A549 treated with CpdA at 1 μM for 4 hours (cell line): ENCODE results near the gene OR6P1. TPM values are rescaled to one million over a fixed set of nuclear protein-coding genes. Genes with fewer than 3 reads are reported as not detected.

ENCODE experiments used
- total RNA-seq: library from RNA; stranded (reverse); fragments of 200-300 nt; extraction: Qiagen RNA extraction; gene quantifications from 5 replicates; pipeline ENCODE4 v1.2.3, GENCODE V29; 2022; ENCODE audit warnings: low read depth

The OR6P1 gene, protein sequence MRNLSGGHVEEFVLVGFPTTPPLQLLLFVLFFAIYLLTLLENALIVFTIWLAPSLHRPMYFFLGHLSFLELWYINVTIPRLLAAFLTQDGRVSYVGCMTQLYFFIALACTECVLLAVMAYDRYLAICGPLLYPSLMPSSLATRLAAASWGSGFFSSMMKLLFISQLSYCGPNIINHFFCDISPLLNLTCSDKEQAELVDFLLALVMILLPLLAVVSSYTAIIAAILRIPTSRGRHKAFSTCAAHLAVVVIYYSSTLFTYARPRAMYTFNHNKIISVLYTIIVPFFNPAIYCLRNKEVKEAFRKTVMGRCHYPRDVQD
- total RNA-seq: not detected in 5 replicates

DNA sequence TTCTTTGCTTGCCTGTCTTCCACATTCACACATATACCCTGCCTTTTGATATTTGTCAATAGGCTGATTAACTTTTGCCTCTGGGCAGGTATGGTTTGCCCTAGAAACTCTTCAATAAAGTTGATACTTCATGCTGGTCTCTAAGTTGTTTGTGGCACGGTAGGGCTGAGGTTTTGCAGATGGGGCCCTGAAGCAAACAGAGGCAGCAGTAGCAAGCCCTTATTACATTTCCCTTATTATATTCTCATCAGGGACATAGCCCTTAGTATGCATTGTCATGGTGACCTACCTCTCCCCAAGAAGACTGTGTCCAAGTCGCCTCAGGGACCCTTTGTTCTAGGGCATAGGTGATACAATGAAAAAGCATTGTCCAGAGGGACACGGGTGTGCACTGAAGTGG is at the start of gene OR6P1:
Gene OR6P1, minus strand, starts transcription at position 101 of the 400 bp plus-strand sequence. CDS start 6,976 bp downstream, outside the sequence.

DNA sequence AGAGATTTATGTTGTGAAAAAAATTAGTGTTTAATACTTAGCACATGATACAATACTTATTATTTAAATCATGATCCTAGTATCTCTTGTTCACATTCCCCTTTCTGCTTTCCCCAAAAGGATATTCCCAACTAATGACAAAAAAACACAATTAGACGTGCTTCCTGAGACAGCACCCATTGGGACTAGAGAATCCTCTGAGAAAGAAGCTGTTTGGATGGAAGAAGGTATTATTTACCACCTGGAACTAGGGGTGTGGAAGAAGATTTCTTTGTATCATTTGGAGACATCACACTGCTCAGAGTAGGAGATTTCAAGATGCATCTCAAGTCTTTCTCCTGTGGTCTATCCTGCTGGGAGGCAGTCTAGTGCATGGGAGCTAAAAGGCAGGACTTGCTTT is 34.6 kb upstream of the OR6P1 start, which contains the start of gene OR10Z1:
Gene OR10Z1, plus strand, starts transcription at position 301 of the 400 bp plus-strand sequence. CDS start 1,171 bp downstream, outside the sequence.

DNA sequence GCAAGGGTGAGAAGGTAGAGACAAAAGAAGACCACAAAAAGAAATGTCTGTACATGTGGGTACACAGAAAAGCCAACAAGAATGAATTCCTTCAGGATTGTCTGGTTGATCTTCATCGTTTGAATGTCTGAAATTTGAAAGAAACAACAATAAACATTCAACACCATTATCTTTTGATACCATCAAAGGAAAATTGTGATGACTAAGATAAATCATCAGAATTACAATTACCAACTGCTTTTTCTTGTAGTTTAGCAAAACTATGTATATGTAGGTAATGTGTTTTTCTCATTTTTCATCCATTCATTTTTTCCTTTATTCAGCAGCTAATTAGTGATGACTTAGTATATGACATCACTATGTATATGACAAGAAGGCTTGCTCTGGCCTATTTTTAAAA is 9.4 kb upstream of the OR6P1 start, which contains the start of gene OR10X1:
Gene OR10X1, minus strand, starts transcription at position 167 of the 400 bp plus-strand sequence. Its CDS starts 0 bp downstream, at position 167.

DNA sequence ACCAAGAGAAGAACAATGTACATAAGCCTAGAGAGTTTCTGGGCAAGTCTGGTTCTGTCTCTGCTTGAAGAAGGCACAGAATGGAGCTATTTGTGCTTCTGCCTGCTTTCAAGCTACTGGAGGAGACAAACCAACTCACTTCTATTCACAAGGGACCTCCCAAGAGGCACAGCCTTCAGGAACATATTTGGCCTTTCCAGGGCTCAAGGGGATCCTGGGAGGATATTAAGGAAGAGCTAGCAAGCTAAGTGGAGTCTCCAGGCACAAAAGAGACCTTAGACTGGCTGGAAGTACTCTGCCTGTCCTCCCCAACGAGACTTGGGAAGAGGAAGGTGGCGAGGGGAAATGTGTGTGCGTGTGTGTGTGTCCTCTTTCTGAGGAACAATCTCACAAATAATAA is 16.0 kb downstream of the OR6P1 start, which contains the start of gene OR6Y1:
Gene OR6Y1, minus strand, starts transcription at position 54 of the 400 bp plus-strand sequence. CDS start 6,300 bp downstream, outside the sequence.

Other genes starting within 250 kb of the OR6P1 start
- not detected in 5 replicates for gene CD1B, start 239.0 kb downstream of the OR6P1 start, total RNA-seq
- gene CD1E, start 216.7 kb downstream of the OR6P1 start, total RNA-seq: not detected in 5 replicates
- gene OR10T2, start 171.1 kb downstream of the OR6P1 start, total RNA-seq: not detected in 5 replicates
- not detected in 5 replicates for gene OR10K2, start 144.3 kb downstream of the OR6P1 start, total RNA-seq
- gene OR10K1, start 108.7 kb downstream of the OR6P1 start, total RNA-seq: not detected in 5 replicates
- gene OR10R2, start 98.4 kb downstream of the OR6P1 start, total RNA-seq: not detected in 5 replicates
- not detected in 5 replicates for gene OR6Y1, start 16.2 kb downstream of the OR6P1 start, total RNA-seq
- not detected in 5 replicates for gene OR10X1, start 9.3 kb upstream of the OR6P1 start, total RNA-seq
- not detected in 5 replicates for gene OR10Z1, start 34.7 kb upstream of the OR6P1 start, total RNA-seq
- not detected in 5 replicates for gene SPTA1, start 116.1 kb upstream of the OR6P1 start, total RNA-seq
- not detected in 5 replicates for gene OR6K2, start 130.1 kb upstream of the OR6P1 start, total RNA-seq
- gene OR6K3, start 150.1 kb upstream of the OR6P1 start, total RNA-seq: not detected in 5 replicates
- not detected in 5 replicates for gene OR6K6, start 184.1 kb upstream of the OR6P1 start, total RNA-seq
- gene OR6N1, start 201.6 kb upstream of the OR6P1 start, total RNA-seq: not detected in 5 replicates
- not detected in 5 replicates for gene OR6N2, start 210.6 kb upstream of the OR6P1 start, total RNA-seq